Activated T-helper 1 cell treated with Interleukin-2 at 50 U/mL for 16 hours (primary cell): ENCODE data around the gene FRMD5.
"Not testable (repeated sequence)": the region's sequence is repeated elsewhere in the genome, so short reads cannot be mapped to it uniquely, and the experiment has no call there.

Source experiments
- DNase-seq: peaks from one replicate; pipeline ENCODE4 v3.0.0-alpha.2; 2020; ENCODE audit warnings: low read depth

The FRMD5 gene

DNA sequence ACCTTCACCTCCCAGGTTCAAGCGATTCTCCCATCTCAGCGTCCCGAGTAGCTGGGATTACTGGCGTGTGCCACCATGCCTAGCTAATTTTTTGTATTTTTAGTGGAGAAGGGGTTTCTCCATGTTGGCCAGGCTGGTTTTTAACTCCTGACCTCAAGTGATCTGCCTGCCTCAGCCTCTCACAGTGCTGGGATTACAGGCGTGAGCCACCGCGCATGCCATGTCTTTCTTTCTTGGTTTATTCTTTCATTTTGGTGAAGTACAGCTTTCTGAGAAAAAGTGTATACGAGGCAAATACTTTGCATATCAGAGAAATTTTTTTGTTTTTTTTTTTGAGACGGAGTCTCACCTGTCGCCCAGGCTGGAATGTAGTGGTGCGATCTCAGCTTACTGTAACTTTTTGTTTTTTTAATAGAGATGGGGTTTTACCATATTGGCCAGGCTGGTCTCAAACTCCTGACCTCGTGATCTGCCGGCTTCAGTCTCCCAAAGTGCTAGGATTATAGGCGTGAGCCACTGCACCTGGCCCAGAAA, 363.5 kb downstream of the FRMD5 start:
- DNase-seq = not testable (repeated sequence)

DNA sequence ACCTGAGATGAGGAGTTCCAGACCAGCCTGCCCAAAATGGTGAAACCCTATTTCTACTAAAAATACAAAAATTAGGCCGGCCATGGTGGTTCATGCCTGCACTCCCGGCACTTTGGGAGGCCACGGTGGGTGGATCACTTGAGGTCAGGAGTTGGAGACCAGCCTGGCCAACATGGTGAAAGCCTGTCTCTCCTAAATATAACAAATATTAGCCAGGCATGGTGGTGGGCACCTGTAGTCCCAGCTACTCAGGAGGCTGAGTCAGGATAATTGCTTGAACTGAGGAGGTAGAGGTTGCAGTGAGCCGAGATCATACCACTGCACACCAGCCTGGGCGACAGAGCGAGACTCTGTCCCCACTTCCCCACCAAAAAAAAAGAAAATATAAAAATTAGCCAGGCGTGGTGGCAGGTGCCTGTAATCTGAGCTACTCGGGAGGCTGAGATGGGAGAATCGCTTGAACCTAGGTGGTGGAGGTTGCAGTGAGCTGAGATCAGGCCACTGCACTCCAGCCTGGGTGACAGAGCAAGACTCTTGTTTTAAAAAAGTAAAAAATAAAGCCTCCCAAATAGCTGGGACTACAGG, 364.3 kb downstream of the FRMD5 start:
- not testable (repeated sequence) for DNase-seq

DNA sequence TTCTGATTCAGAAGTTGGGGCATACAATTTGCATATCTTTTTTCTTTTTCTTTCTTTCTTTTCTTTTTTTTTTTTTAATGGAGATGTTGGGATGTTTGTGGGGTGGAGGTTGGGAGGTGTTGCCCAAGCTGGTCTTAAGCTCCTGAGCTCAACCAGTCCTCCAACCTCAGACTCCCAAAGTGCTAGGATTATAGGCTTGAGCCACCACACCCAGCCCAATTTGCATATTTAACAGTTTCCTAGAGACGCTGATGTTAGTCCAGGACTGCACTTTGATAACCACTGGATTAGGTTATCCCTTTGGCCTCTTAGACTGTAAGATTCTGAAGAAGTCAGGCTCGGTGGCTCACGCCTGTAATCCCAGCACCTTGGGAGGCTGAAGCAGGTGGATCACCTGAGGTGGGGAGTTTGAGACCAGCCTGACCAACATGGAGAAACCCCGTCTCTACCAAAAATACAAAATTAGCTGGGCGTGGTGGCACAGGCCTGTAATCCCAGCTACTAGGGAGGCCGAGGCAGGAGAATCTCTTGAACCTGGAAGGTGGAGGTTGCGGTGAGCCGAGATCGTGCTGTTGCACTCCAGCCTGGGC, 365.0 kb downstream of the FRMD5 start:
- DNase-seq = not testable (repeated sequence)

DNA sequence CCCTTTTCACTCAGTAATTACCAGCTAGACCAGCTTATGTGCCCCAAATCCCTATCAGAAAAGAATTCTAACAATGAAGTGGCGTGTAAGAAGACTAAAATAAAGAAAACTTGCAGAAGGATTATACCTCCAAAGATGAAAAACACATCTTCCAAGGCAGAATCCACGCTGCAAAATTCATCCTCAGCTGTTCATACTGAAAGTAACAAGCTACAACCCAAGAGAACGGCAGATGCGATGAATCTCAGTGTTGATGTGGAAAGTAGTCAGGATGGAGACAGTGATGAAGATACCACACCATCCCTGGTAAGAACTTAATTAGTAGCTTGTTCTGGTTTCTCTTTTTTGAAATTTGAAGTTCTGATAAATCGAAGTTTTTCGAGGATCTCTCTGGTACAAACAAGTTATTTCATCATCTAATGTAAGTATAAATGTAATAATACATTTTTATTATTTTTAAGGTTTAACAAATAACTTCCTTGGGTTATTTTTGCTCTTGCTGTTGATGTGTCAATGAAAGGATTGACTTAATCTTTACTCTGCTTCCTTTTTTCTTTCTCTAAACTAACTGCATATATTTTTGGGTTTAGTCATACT, 366.9 kb downstream of the FRMD5 start:
- DNase-seq = no peak

DNA sequence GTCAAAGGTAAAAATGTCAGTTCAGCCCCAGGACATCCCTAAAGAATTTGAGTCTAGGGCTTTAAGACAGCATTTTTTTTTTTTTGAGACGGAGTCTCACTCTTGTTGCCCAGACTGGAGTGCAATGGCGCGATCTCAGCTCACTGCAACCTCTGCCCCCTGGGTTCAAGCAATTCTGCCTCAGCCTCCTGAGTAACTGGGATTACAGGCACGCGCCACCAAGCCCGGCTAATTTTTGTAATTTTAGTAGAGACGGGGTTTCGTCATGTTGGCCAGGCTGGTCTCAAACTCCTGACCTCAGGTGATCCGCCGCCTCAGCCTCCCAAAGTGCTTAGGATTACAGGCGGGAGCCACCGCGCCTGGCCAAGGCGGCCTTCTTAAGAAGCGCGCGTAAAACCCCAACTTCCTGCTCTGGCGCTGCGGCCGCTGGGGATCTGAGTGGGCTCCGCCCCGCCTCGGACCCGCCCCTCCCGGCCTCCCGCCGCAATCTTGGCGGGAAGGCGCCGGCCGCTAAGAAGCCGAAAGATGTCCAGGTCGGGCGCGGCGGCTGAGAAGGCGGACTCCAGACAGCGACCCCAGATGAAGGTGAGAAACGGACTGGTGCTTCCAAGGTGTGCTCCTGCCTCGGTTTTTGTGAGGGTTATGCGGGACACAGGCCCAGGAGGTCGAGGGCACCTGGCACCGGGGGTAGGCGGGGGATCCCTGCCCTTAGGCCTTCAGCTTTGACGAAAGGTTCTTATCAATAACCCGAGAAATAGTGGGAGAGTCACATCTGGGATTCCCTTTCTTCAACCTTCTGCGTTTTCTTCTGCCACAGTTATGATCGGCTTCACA, 368.3 kb downstream of the FRMD5 start, which contains the start of gene WDR76:
Gene WDR76 (plus strand): TSS at position 495 of the 834 bp plus-strand sequence. CDS start 31 bp downstream, at position 526.
- peak; percentile 61 for DNase-seq

DNA sequence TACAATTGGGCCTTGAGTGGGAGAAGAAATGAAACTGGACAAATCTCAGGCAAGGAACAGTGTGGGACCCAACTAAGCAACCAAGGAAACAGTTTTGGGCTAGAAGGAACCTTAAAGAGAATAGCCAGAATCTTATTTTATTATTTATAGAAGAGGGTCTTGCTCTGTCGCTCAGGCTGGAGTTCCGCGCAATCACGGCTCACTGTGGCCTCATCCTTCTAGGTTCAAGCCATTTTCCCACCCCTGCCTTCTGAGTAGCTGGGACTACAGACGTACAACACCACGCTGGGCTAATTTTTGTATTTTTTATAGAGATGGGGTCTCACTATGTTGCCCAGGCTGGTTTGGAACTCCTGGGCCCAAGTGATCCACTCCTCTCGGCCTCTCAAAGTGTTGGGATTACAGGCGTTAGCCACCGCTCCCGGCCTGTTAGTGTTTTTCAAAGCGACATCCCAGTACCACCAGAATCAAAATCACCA, 369.0 kb downstream of the FRMD5 start:
- DNase-seq = no peak

DNA sequence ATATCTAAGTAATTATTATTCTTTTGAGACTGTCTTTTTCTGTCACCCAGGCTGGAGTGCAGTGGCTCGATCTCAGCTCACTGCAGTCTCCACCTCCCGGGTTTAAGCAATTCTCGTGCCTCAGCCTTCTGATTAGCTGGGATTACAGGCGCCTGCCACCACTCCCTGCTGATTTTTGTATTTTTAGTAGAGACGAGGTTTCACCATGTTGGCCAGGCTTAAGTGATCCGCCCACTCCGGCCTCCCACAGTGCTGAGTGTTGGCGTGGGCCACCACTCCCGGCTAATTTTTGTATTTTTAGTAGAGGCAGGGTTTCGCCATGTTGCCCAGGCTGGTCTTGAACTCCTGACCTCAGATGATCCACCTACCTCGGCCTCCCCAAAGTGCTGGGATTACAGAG, 369.8 kb downstream of the FRMD5 start:
- not testable (repeated sequence) for DNase-seq

DNA sequence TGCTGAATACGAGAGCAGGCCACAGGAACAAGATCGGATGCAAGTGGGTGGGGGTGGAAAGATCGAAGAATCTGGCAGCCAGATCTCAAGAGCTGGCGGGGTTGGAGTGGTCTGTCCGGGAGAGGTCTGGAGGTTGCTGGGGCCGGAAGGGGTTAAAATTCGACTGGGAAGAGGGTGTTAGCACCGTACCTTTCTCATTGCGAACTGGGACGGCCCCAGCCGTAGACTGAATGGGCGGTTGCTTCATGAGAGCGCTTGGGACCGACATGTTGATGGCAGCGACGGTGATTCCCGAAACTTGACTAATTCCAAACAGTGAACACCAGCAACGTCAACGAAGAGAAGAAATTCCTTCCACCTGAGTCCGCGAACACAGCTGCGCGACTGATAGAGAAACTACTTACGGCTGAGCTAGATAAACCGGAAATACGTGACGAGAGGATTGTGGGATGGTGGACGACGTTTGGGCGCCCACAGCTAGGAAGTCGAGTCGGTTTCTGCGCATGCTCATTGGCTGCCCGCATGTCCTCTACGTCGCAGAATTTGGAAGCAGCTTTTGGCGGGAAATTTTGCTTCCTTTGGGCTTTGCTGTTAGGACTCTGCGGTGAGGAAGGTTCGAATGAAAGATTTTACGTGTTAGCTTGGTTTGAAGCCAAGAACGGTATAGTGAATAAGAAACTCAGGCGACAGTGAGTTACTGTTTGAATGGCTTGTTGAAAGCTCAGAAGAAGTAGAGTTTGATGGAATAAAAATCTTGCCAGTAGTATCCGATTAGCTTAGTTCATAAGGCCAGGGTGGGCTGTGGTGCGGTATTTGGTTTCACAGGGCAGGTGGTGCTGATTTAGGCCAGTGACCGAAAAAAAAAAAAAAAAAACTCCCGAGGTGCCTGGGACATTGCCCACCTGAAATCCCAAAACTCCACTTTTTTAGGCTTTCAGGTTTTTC, 370.5 kb downstream of the FRMD5 start, which contains the start of gene MFAP1:
Gene MFAP1 (minus strand): TSS at position 389 of the 945 bp plus-strand sequence. CDS start 121 bp downstream, at position 268.
- DNase-seq = peak; percentile 84

DNA sequence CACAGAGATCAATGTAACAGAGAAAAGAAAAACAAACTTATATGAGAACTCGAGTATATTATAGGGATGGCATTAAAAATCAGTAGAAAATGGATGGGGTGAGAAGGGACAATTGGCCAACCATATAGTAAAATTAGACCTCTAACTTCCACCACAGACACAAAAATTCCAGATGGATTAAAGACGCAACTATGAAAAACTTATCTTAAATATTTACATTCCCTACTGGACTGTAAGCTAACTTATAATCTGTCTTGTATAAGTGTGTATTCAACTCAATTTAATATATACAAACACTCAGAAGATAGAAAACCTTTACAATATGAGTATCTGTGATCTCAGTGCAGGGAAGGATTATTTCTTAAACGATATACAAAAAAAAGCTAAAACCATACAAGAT, 373.6 kb downstream of the FRMD5 start:
- no peak for DNase-seq
